ENCODE results near the gene COA1.

GRCh38 chr7:43757073-43757720, 27.9 kb upstream of the COA1 start:
- TF ChIP-seq POLR2A (IDR thresholded peaks at IDR 0.05) (no peak), CTCF (IDR thresholded peaks at IDR 0.05) (no peak)

Data from esophagus squamous epithelium (tissue), 4 donors.